PFSK-1 (cell line): ENCODE measurements around the gene SETD1A.

Experiments
- FOXP2 ChIP-seq: optimal IDR thresholded peaks from 2 replicates; pipeline ENCODE3; 2011; ENCODE audit warnings: borderline replicate concordance, control low read depth, inconsistent platforms; ENCODE audit not compliant: insufficient read depth; ENCODE audit errors: extremely low read length, extremely low read depth
- POLR2AphosphoS5 ChIP-seq: IDR thresholded peaks from 2 replicates; pipeline ENCODE4 v1.6.1; 2012; ENCODE audit warnings: low read depth, mild to moderate bottlenecking, control low read depth, low read length, moderate library complexity
- REST ChIP-seq, 2 experiments: IDR thresholded peaks; 2 replicates each; pipeline versions ENCODE4 v1.6.1 to v1.8.0; 2011 to 2012; ENCODE audit warnings: low read depth in 2 of 2, low read length in 2 of 2, control low read depth in 1 of 2, inconsistent platforms in 1 of 2, mild to moderate bottlenecking in 1 of 2, moderate library complexity in 1 of 2; ENCODE audit not compliant: insufficient read depth in 1 of 2
- SIN3A ChIP-seq: IDR thresholded peaks from 2 replicates; pipeline ENCODE4 v1.6.1; 2012; ENCODE audit warnings: mild to moderate bottlenecking, low read length, moderate library complexity, borderline replicate concordance; ENCODE audit not compliant: insufficient read depth
- TAF1 ChIP-seq: IDR thresholded peaks from 2 replicates; pipeline ENCODE4 v1.6.1; 2012; ENCODE audit warnings: low read length, control low read depth, borderline replicate concordance; ENCODE audit not compliant: insufficient read depth

- no peak for TF ChIP-seq POLR2AphosphoS5
- no peak for TF ChIP-seq SIN3A
- TF ChIP-seq TAF1, result no peak
- no peak for TF ChIP-seq REST (IDR thresholded peaks at IDR 0.05; ENCODE audit: insufficient read depth in 1 of 2, low read depth in 2 of 2, low read length in 2 of 2)
- no peak for TF ChIP-seq FOXP2
Measured at GRCh38 chr16:30930160-30930571, 27.4 kb upstream of the SETD1A start.
